CD4-positive, alpha-beta T cell treated with Interleukin-17A for 1 hour (primary cell): Measurements from ENCODE around the gene PHF14.

ENCODE experiments used
- DNase-seq: peaks from one replicate; pipeline ENCODE4 v3.0.0-alpha.2; 2020

PHF14 gene

DNA sequence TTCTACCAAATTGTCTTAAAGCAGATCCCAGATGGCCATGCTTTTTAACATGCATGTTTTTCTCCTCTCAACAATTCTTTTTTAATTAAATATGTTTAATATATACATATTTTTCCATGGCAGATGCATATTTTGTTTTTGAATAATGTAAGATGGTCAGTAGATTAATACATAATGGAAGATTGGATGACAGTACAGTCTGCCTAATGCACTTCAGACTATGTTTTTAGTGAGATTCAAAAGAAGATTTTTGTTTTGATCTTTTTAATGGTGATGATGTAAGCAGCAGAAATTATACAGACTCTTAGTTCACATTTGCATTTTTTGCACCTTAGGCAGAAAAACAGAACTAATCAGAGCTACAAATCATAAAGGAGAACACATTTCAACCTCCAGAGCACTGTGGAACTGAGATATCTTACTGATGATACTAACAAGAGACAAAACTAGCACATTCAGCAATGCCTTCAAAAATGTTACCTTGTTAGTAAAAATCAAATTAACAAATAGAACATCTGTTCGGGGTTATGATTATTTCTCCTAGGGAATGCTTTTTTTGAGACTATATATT lies 203.4 kb downstream of the PHF14 start:
- DNase-seq, result no peak

DNA sequence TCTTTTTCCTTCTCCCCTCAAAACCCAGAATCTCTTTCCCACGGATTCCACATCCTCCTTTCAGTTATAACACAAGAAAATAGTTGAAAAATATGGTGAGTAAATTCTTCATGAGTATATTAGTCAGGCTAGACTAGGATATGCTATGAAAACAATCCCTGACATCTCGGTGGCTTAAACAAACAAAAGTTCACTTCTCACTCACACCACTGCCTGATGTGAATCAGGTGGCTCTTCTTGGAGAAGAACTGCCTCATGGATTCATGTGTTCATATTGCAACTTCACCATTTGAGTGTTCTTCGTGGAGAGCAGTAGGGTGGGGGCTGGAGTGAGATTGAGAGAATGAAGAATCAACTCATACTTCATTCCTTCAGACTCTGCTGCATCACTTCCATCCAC lies 204.1 kb downstream of the PHF14 start:
- DNase-seq, result no peak

DNA sequence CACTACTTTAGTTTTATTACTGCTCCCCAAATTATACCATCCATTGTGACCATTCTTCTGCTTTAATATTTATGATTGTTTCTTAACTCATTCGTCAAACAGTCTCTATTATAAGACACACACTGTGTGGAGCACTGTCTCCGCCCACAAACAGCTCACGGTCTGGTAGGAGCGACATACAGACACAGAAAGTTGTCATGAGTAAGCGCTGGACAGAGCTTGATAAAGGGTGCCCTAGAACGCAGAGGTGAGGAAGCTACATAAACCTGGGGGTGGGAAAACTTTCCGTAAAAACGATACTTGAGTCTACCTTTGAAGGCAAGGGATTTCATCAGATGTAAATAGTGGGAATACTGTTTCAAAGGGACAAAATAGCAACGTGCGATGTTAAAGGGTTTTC lies 207.9 kb downstream of the PHF14 start:
- no peak for DNase-seq

DNA sequence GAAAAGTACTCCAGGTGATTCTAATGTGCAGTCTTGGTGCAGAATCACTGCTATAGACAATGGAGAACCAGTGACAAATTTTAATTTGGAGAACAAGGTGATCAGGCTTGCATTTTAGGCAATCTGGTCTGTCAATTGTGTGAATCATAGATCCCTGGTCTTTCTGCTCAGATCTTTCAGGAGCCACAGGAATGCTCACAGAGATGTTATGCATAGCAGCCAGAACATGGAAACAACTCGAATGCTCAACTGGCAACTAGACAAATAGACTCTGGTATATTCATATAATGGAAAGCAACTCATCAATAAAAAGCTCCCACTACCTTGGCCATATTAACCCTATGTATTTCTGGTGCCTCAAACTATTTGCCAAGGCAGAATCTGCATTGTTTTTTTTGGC lies 209.1 kb downstream of the PHF14 start:
- DNase-seq, result no peak

DNA sequence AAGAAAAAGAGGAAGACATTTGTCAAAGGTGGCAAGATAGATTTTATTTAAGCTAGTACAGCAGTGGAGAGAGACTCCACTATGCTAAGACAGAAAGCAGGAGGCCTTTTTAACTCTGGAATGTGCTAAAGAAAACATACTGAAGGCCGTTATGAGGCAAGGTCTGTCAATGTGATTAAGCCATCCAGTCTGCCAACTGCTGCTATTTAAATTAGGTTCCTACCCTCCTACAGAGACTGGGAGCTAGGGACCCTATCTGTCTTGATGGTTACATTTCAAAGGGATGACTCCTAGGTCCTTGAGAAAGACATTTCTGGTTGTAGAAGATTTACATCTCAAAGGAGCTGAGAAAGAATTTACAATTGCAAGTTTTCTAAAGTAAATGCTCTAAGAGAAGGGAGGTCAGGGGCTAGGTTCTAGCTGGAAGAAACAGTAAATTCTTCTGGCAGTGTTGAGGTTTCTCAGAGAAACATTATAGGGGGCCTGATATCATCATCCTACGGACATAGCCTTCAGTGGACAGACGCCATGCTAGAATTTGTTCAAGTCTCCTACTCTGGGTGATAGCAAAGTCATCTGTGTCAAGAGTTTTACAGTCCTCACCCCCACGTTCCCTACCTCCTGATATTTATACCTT lies 211.6 kb downstream of the PHF14 start:
- DNase-seq, result no peak

DNA sequence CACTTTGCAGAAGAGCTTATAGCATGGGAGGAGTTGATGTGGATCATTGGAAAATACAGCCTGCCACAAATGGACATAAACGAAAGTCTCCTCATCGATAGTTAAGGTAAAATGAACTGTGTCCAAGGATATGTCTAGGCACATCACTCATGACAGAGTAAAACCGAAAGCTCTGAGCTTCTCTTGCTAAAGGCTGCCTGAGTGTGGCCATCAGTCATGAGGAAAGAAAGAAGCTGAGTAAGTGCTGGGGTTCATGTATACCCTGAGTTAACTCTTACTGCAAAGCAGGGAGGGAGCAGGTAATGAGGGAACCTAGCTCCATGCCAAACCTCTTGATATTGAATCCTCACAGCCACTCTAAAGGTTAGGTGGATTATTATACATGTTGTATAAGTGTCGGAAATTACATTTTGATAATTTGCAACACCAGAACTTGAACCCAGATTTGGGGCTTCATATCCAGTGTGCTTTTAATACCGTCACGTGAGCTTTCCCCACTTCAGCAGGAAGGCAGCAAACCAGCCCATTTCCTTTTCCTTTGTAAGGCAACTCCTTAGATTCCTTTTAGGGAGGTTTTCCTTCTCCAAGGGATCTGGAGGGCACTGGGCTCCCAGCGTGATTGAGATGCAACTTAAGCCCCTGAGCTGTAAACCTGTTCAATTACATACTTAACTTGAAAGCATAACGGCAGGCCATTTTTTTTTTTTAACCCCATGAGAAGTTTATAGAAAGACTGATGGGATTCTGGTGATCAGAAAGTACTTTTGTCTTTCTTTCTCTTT lies 215.0 kb downstream of the PHF14 start:
- DNase-seq, result no peak

DNA sequence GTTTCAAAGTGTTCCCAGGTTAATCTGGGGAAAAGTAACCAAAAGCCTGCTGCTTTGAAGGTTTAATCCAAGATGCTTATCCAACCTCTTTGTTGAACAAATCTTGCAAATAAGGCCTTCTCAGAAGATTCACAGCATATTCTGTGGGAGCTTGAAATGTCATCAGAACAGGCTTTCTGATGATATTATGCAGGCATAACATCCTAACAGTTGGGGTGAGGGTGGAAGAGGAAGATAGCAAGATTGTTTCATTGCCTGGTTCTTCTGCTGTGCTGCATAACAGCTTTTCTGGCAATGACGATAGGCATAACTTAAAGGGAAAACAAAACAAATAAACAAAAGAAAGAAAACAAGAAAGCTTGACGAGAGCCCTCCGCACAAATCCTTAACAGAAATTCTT lies 217.4 kb downstream of the PHF14 start:
- no peak for DNase-seq

DNA sequence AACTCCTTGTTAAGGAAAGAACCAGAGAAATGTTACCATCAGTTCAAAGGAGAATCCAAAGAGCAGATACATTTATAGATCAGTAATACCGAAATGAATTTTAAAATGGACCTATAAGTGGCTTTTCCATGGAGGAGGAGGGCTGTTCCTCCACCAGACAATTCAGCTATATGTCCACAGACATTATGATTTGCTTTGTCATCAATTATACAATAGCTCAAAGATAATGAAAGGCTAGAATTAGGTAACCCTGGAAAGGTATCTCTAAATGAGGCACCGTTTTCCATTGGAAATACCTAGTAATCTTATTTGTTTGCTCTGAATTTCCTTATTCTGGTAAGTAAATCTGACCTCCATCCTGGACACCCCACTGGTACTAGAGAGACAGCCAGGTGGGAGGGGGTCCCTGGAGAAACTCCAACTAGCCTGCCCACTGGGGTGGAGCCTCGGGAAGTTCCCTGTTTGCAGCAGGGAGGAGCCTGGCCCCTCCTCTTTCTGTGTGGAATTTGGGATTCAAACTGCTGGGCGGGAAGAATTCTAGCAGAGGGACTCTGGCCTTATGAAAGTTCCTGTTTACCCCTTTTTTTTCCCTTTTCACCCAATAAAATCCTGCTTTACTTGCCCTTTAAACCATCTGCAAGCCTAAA lies 218.0 kb downstream of the PHF14 start:
- no peak for DNase-seq

DNA sequence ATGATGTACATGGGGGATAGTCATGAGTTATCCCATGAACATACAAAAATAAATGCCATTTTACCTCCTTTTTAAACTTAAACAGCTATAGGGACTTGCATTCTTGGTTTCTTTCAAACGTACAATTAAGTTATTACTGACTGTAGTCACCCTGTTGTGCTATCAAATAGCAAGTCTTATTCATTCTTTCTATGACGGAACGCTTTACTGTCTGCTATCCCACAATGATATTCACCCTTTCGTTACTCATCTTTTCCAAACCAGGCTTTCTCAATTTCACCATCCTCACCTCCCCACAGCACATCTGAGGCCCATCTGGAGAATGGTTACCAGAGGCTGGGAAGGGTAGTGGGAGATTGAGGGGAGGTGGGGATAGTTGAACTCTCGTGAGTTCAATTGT lies 218.8 kb downstream of the PHF14 start:
- DNase-seq, result no peak

DNA sequence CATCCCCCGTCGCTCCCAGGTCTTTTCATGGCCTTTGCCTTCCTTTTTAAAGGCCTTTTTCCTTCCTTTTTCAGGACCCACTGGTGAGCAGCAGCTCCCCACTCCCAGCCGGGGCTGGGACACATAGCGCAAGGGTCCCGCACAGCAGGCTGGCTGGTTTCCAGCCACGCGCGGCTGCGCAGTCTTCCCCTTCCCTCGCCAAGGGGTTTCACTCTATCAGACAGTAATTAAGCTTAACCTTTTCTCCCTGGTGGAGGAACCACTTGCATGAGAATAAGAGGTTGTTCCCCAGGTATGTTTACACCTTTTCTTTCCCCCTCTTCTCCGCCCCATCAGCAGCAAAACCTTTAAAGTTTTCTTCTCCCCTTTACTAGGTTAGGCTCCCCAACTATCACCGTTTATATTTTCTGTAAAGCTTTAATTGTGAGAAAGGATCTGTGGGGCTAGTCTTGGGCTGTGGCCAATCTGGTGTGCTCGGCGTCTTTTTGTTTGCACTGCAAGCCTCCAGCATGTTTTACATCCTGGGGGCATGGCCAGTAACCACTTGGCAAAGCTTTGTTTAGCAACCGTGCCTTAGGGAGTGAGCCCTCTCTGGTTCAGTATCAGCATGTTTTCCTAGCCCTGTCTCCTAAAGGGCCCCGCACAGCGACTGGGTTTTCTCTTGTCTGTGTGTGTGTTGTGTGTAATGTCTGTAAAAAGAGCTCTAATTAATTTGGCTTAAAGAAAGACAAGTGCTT lies 219.6 kb downstream of the PHF14 start:
- no peak for DNase-seq

DNA sequence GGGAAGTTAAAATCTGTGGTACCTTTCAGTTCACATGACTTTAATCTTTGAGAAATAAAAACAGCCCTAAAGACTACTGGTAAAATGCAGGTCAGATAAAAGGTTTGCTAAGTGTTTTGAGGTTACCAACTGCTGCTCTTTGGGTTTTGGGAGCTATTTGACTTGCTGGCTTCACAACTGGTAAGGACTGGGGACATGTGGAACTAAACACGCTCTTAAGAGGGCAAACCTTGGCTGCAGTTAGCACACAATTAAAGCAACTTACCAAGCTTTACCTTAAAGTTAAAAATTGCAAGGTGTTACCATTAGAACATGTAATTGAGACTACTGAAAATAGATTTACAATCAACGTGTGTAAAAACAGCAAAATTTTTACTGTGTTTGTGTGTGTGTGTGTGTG lies 220.2 kb downstream of the PHF14 start:
- no peak for DNase-seq

DNA sequence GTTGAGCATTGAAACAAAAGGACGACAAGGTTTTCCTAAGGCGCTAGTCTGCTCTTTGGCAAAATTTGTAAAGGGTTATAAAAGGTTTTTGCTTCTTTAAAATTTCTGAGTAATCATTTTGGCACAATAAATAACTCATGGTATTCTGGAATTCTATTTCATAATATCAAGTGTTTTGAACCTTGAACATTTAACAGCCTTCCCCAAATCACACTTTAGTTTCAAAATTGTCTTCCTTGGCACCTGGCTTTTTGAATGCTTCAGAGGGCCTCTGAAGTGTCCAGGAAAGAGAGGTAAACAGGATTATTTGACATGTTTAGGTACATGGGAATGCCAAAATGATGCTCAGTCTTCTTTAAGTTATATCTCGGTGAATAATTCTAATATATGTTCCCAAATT lies 220.8 kb downstream of the PHF14 start:
- no peak for DNase-seq

DNA sequence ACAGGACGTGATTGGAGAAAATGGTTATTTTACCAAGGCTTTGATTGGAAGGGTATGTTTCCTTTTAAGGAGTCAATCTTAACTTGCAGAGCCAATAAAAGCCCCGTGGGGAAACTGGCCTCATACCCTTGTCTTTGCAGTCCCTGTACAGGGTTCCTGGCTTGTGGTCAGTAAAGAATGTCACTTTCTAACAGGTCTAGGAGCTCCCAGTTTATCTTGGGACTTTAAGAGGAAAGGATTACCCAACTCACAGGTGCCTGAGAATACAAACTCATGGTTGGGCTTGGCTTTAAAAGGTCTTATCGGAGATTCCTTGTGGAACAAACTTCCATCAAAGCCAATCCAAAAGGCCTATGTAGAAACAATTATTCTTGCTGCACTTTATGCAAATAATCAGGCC lies 221.8 kb downstream of the PHF14 start:
- DNase-seq, result no peak

DNA sequence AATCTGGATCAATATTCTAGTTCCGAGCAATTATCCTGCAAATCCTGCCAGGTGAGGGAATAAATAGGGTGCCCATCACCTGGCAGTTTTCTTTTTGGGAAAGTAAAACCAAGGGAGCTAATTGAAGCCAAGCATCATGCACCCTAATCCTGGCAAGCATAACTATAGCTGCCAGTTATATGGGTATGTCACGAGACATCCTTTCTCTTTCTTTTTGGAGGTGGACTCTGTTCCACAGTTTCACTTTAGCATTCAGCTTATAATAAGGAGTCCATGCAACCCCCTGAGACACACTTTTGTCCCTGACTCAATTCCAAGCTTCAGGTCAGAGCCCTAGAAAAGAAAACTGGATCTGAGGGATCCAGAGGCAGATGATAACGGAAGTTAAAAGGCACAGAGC lies 222.5 kb downstream of the PHF14 start:
- no peak for DNase-seq

DNA sequence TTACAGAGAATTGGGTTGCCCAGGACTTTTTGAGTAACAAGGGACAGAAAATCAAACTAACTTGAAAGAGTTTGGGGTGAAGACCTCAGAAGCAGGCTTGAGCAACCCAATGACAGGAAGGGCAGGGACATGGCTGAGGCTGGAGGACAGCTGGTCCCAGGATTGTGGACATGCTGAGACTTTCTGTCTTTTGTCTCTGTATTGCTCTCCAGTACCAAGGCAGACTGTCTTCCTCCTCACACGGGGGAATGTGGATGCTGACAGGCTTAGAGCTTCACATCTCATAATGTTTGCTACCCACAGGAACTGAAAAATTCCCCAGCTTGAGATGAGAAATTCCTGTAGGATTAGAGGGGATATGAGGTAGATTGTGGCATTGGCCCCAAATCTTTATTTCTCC lies 229.6 kb downstream of the PHF14 start:
- DNase-seq, result no peak

DNA sequence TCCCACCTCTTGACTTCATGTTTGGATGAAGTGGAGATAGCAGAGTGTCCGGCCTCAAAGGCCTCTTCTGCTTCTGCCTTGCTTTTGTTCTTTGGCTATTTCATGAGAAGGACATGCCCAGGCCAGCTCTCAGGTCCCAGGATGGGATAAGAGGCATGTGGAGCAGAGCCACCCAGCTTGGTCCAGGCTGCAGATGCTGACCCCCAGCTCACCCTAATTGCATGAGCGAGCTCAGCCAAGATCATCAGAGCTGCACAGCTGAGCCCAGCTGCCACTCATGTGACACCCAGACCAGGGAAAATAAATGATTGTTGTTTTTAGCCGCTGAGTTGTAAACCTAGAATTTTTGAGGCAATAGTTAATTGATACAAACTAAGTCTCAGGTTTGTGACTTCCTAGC lies 230.0 kb downstream of the PHF14 start:
- no peak for DNase-seq

DNA sequence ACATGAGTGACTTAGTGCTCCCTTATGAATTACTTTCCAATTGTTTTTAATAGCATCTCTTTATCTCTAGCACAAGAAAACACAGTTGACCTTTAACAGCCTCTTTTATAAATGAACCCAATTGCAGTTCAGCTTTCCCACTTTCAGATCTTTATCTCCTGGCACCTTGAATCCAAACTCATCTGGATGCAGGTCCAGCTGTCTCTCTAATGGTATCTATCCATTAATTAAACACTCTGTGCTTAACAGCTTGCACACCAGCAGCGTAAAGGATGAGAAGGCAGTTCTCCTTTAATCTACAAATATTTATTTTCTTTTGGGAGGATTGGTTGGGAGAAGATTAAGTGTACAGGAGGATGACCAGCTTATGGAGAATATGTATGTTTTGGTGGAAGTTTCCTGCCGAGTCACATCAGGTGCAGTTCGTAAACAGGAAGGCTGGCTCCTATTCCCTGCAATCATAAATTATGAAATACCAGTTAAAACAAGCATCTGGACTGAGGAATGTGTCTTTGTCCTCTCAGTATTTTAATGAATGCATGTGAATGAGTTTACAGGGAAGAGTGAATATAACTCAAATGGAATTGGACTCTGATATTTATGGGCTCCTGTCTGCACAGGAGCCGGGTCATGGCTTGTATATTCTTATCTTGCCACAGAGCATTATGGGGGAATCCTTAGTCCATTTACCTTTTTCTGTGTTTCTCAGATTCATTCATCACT lies 232.7 kb downstream of the PHF14 start:
- no peak for DNase-seq

DNA sequence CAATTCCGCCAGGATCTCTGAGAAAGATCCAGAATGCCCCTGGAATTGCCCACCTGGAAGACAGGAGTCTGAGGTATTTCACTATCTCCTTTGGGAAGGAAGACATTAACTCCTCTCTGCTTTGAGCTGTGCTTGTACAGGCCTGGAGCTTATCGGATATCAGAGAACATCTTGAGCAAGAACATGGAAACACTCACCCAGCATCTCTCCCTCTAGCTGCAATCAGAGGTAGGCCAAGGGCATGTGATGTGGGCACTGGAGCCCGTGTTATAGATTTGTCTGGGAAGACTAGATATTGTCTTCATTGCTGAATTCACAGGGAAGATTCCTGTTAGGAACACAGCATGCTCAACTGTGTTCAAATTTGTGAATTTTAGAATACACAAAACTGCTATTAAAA lies 233.9 kb downstream of the PHF14 start:
- no peak for DNase-seq

DNA sequence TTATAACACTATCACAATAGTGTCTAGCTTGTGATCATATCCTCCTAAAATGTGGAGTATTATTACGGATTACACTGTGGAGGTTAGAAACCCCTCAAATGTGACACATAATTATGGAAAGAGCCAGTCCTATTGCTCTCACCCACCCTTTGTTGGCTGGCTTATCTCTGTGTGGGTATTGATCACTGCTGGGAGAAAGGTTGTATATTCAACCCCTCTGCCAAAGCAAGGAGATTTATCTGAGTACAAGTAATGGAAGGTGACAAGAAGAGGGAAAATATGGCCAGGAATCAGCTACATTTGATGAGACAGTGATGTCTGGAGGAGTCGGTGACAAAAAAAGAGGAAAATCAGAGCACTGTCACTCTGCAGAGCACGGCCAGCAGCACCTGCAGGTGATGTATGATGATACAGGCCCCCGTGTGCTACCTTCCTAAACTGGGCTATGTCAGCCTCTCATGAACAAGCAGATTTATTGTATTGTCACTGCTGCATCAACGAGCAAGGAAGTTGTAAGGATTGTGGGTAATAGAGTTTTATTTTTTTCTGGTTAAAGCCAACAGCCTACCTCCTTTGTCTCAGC lies 235.3 kb downstream of the PHF14 start:
- DNase-seq, result no peak

DNA sequence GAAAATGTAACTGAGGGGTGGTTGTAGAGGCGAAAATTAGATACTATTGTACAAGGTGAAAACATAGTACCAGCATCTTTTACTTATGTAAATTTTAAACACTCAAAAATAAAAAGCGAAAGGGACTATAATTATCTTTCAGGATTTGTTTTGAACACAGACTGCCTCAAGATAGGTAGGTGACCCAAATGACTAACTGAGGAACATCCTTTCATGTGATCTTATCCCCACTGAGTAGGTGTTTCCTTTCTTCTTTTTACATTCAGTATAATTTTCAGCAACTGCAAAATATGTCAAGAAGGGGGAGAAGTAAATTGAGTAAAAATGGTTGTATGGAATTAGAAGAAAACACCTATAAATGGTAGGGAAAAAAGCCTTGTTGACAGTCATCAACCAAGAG lies 236.7 kb downstream of the PHF14 start:
- DNase-seq, result no peak

DNA sequence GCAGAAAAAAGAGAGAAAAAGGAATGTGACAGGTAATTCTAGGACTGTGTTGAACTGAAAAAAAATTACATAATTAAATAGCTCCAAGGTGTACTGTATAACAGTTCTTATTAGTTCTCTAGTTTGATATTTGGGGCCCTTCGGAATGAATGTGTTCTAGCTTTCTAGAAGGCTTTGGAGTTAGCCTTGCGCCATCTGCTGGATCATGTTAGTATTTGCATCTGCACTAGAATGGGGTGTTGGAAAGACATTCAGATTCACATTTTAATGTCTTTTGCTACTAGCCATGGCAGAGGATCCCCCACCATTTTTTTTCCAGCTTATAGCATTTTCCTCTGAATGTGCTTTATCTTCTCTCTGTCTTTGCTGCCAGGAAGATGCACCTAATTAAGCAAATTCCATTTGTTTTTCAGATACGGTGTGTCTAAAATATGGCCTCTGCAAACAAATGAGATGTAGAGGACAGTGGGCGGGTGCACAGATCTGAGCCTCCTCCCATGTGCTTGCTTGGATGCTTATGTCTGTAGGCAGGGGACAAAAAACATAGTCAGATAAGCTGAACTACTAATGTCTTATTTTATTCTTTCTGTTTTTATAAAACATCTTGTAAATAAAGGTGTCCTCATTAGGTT lies 238.5 kb downstream of the PHF14 start:
- DNase-seq, result peak; percentile 62

DNA sequence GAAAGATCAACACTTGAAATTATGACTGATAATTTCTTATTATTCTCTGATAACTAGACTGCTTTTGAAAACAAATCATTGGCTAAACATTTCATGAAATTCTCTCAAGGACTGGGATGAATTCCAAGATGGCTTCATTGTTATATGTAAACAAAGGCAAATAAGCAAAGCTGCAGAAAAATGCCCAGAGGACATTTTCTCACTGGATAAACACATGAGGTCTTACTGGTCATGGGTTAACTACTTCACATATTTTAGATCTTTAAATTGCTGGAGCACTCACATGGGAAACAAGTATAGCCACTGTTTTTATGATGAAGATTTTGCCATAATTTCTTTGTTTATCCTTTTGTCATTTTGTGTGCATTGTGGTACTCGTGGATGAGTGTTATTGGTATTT lies 239.1 kb downstream of the PHF14 start:
- no peak for DNase-seq
